Panc1 (cell line): ENCODE data around the gene FBXW12. TPM values are rescaled to one million over a fixed set of nuclear protein-coding genes. Genes with fewer than 3 reads are reported as not detected.

Experiments
- ATAC-seq: fragments of 200-7000 bp; cut with Tn5 transposase; 2 replicates; pipeline ENCODE4 v1.9.1; 2020; ENCODE audit warnings: mild to moderate bottlenecking, moderate library complexity
- BruUV-seq: library from RNA; stranded (reverse); fragments of 400-500 nt; replicated peaks from 2 replicates; lab custom pipeline; 2021; lab: Mats Ljungman, UMichigan
- CTCF ChIA-PET: fragments of 300-600 bp; sonication (Branson Sonifier 250); formaldehyde crosslinking; loops from one replicate; lab custom pipeline; 2022; ENCODE audit warnings: antibody characterized with exemption; lab: Charles Lee
- POLR2A ChIA-PET: fragments of 300-600 bp; sonication (Branson Sonifier 250); formaldehyde crosslinking; loops from one replicate; lab custom pipeline; 2022; ENCODE audit warnings: antibody characterized with exemption; lab: Charles Lee
- DNase-seq: peaks from one replicate; pipeline ENCODE4 v3.0.0-alpha.2; 2010; ENCODE audit warnings: low read depth, low spot score
- H3K27ac ChIP-seq: 2 replicates; pipeline ENCODE4 v1.5.1; 2011; ENCODE audit warnings: mild to moderate bottlenecking, low read length, inconsistent platforms
- H3K27me3 ChIP-seq: fragments of 200-500 bp; sonication (Bioruptor generic); 2 replicates; pipeline ENCODE4 v1.6.0; 2014; ENCODE audit warnings: low read length, inconsistent platforms; ENCODE audit not compliant: control insufficient read depth, insufficient read depth
- H3K36me3 ChIP-seq: fragments of 200-500 bp; sonication (Bioruptor generic); 2 replicates; pipeline ENCODE4 v1.5.1; 2014; ENCODE audit warnings: inconsistent platforms, mild to moderate bottlenecking, low read length, moderate library complexity; ENCODE audit not compliant: control insufficient read depth, insufficient read depth
- H3K4me1 ChIP-seq: 2 replicates; pipeline ENCODE4 v1.5.1; 2011; ENCODE audit warnings: inconsistent platforms, mild to moderate bottlenecking, low read length, moderate library complexity; ENCODE audit not compliant: control insufficient read depth, insufficient read depth
- H3K4me3 ChIP-seq, 2 experiments: 2 replicates each; pipeline ENCODE4 v1.5.1; 2011 to 2012; ENCODE audit warnings: low read depth in 2 of 2, low read length in 2 of 2, mild to moderate bottlenecking in 2 of 2, inconsistent platforms in 1 of 2, moderate library complexity in 1 of 2
- H3K9me3 ChIP-seq: fragments of 200-500 bp; sonication (Bioruptor generic); 2 replicates; pipeline ENCODE4 v1.5.1; 2014; ENCODE audit warnings: low read depth, mild to moderate bottlenecking, inconsistent platforms, low read length, moderate library complexity; ENCODE audit not compliant: control insufficient read depth, insufficient read depth
- POLR2AphosphoS5 ChIP-seq: IDR thresholded peaks from 2 replicates; pipeline ENCODE4 v1.6.1; 2012; ENCODE audit warnings: mild to moderate bottlenecking, low read depth, low read length, moderate library complexity
- SIN3A ChIP-seq: IDR thresholded peaks from 2 replicates; pipeline ENCODE4 v1.6.1; 2012; ENCODE audit warnings: low read depth, mild to moderate bottlenecking, low read length, moderate library complexity, borderline replicate concordance; ENCODE audit not compliant: insufficient read depth
- TCF7L2 ChIP-seq: IDR thresholded peaks from 2 replicates; pipeline ENCODE4 v1.6.1; 2011; ENCODE audit warnings: mild to moderate bottlenecking, low read depth, low read length, inconsistent platforms
- in situ Hi-C: cut with HindIII; loops from 2 replicates; pipeline ENCODE4 v1.10.0; 2016; ENCODE audit warnings: low sequenced_read_pairs, low pct_unique_long_range_greater_than_20kb
- intact Hi-C: fragments of 100-400 bp; cut with micrococcal nuclease; formaldehyde crosslinking; loops from one replicate; pipeline ENCODE4 v1.10.0; 2022; ENCODE audit not compliant: unreplicated experiment
- total RNA-seq: library from RNA; stranded (reverse); gene quantifications from one replicate; pipeline ENCODE4 v1.2.1, GENCODE V29; 2021; ENCODE audit not compliant: unreplicated experiment
- TF ChIP-seq, protein P1 (sequence below): fragments of 450-650 bp; IDR thresholded peaks from 2 replicates; pipeline ENCODE4 v1.5.1; 2017; ENCODE audit warnings: mild to moderate bottlenecking
- TF ChIP-seq, protein P2 (sequence below), 2 experiments: IDR thresholded peaks; 2 replicates each; pipeline ENCODE4 v1.6.1; 2011 to 2012; ENCODE audit warnings: low read depth in 2 of 2, control low read depth in 1 of 2, low read length in 1 of 2, mild to moderate bottlenecking in 1 of 2, moderate library complexity in 1 of 2; ENCODE audit not compliant: insufficient read depth in 1 of 2

FBXW12 gene
- total RNA-seq, 1 experiment from 2014 or later = not detected

DNA sequence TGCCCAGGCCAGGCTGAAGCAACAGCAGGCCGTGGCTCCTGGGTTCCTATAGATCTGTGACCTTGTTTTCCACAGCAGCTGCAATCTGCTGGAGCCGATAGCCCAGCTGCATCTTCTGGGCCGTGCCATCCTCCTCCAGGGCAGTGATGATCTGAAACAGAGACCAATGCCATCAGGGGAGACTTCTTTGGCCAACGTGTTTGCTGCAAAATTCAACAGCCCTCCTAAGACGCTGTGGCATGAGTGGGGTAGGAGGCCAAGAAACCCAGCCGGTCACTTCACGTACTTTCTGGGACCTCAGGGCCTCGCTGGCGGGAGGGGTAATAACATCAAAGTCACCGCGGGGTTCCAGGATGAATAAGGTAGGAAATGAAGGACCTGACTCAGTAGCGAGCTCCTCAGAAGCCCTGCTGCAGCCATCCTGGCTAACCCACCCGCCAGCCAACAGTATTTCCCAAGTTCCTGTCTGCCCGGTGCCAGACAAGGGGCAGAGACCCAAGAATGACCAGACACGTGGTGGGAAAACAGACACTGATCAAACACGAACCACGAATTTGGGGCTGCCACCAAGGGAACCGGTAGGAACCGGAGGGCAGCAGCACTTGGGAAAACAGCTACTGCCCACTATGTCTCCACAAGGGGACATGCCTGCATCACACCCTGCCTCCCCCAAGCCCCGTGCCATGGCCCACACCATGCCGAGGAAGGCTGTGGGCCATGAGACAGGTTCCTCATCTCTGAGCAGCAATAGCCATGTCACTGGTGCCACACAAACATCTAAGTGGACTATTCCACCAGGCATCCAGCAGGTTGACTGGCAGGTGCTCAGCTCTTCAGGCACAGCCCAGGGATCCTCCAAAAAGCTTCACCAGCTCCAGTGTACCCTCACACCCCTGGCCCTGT lies 32.7 kb downstream of the FBXW12 start:
- intact Hi-C loops = loop anchor here (5.0 kb wide), 1 partner anchor 33 kb away; no protein-coding TSS in a partner anchor
- CTCF ChIA-PET = interaction anchor here (1.3 kb wide), 1 partner anchor 31 kb away, joined by 7 read pairs; no protein-coding TSS in a partner anchor
- no peak for ATAC-seq
- TF ChIP-seq, protein P1, sequence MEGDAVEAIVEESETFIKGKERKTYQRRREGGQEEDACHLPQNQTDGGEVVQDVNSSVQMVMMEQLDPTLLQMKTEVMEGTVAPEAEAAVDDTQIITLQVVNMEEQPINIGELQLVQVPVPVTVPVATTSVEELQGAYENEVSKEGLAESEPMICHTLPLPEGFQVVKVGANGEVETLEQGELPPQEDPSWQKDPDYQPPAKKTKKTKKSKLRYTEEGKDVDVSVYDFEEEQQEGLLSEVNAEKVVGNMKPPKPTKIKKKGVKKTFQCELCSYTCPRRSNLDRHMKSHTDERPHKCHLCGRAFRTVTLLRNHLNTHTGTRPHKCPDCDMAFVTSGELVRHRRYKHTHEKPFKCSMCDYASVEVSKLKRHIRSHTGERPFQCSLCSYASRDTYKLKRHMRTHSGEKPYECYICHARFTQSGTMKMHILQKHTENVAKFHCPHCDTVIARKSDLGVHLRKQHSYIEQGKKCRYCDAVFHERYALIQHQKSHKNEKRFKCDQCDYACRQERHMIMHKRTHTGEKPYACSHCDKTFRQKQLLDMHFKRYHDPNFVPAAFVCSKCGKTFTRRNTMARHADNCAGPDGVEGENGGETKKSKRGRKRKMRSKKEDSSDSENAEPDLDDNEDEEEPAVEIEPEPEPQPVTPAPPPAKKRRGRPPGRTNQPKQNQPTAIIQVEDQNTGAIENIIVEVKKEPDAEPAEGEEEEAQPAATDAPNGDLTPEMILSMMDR = no peak
- TF ChIP-seq SIN3A = no peak
- Histone ChIP-seq H3K27me3 (no peaks in the 10 kb centered on the region), H3K4me1 (no peaks in the 10 kb centered on the region), H3K4me3 (no peak overlapping the region), H3K9me3 (no peaks in the 10 kb centered on the region), H3K27ac (no peak overlapping the region), H3K36me3 (no peaks in the 10 kb centered on the region)
- POLR2A ChIA-PET = no interaction called here
- no TSS peak for BruUV-seq
- DNase-seq = no peak
- in situ Hi-C loops = no loop called here

DNA sequence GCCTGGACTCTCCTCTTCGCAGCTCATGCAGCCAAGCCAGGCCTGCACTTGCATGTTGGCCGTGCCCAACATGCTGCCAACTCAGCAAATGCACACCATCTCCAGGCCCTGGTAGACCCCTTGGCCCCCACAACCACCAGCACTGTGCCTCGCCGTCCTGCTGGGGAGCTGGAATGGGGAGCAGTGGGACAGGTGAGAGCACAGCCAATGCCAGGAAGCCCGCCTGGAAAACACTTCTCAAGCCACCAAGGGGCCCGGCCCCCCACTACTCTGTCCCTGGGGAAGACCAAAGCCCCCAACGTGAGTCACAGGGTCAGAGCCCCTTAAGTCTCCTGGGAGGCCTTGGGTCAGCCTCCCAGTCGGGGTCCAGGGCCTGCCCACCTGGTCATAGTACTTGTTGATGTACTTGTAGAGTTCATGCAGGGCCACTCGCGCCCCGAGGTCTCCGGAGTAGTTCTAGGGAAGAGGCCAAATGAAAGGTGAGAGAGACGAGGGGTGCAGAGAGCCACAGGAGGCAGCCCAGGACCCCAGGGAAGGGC lies 33.4 kb downstream of the FBXW12 start:
- ATAC-seq (no peak), DNase-seq (no peak)
- Histone ChIP-seq H3K9me3 (no peaks in the 10 kb centered on the region), H3K27ac (no peak overlapping the region), H3K27me3 (no peaks in the 10 kb centered on the region), H3K4me3 (no peak overlapping the region), H3K4me1 (no peaks in the 10 kb centered on the region), H3K36me3 (no peaks in the 10 kb centered on the region)
- TF ChIP-seq, protein P1 = no peak
- TF ChIP-seq TCF7L2 = no peak
- no peak for TF ChIP-seq SIN3A
- TF ChIP-seq, protein P2, sequence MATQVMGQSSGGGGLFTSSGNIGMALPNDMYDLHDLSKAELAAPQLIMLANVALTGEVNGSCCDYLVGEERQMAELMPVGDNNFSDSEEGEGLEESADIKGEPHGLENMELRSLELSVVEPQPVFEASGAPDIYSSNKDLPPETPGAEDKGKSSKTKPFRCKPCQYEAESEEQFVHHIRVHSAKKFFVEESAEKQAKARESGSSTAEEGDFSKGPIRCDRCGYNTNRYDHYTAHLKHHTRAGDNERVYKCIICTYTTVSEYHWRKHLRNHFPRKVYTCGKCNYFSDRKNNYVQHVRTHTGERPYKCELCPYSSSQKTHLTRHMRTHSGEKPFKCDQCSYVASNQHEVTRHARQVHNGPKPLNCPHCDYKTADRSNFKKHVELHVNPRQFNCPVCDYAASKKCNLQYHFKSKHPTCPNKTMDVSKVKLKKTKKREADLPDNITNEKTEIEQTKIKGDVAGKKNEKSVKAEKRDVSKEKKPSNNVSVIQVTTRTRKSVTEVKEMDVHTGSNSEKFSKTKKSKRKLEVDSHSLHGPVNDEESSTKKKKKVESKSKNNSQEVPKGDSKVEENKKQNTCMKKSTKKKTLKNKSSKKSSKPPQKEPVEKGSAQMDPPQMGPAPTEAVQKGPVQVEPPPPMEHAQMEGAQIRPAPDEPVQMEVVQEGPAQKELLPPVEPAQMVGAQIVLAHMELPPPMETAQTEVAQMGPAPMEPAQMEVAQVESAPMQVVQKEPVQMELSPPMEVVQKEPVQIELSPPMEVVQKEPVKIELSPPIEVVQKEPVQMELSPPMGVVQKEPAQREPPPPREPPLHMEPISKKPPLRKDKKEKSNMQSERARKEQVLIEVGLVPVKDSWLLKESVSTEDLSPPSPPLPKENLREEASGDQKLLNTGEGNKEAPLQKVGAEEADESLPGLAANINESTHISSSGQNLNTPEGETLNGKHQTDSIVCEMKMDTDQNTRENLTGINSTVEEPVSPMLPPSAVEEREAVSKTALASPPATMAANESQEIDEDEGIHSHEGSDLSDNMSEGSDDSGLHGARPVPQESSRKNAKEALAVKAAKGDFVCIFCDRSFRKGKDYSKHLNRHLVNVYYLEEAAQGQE (IDR thresholded peaks at IDR 0.05; ENCODE audit: insufficient read depth in 1 of 2, low read depth in 2 of 2, low read length in 1 of 2) = no peak
- no peak for TF ChIP-seq POLR2AphosphoS5
- ChIA-PET CTCF (interaction anchor here (1.3 kb wide), 1 partner anchor 31 kb away, joined by 7 read pairs; no protein-coding TSS in a partner anchor), POLR2A (no interaction called here)
- intact Hi-C loops = no loop called here
- in situ Hi-C loops = no loop called here
- no TSS peak for BruUV-seq
